HEK293 (cell line): ENCODE measurements around the gene ACP7.

ENCODE experiments used
- CTCF ChIA-PET: fragments of 350-600 bp; formaldehyde crosslinking; extraction: SDS; loops from one replicate; lab custom pipeline; 2021; ENCODE audit warnings: antibody characterized with exemption; lab: Yijun Ruan, JAX
- POLR2A ChIA-PET: fragments of 300-600 bp; formaldehyde crosslinking; extraction: SDS; loops from one replicate; lab custom pipeline; 2020; ENCODE audit warnings: antibody characterized with exemption, inconsistent platforms; lab: Yijun Ruan, JAX
- H3K27ac ChIP-seq: fragments of 200-500 bp; sonication (Bioruptor generic); 2 replicates; pipeline ENCODE4 v1.5.1; 2014; ENCODE audit warnings: low read depth, low read length, control low read depth, inconsistent platforms; ENCODE audit errors: extremely low read depth
- H3K36me3 ChIP-seq, 2 experiments: fragments of 200-500 bp in 1 of 2; sonication (Bioruptor generic) in 1 of 2; 1 replicate in 1 of 2; 2 replicates in 1 of 2; pipeline ENCODE4 v1.5.1; 2014 to 2017; ENCODE audit warnings: inconsistent platforms in 2 of 2, low read length in 2 of 2; ENCODE audit not compliant: control insufficient read depth in 2 of 2, insufficient read depth in 1 of 2
- H3K4me1 ChIP-seq: fragments of 200-500 bp; sonication (Bioruptor generic); 2 replicates; pipeline ENCODE4 v1.5.1; 2014; ENCODE audit warnings: mild to moderate bottlenecking, low read length, inconsistent platforms; ENCODE audit not compliant: control insufficient read depth, insufficient read depth
- H3K4me3 ChIP-seq: 2 replicates; pipeline ENCODE4 v1.5.1; 2011; ENCODE audit warnings: low read depth, mild to moderate bottlenecking, control low read depth, low read length, moderate library complexity
- H3K9me3 ChIP-seq: fragments of 200-500 bp; sonication (Bioruptor generic); 2 replicates; pipeline ENCODE4 v1.5.1; 2014; ENCODE audit warnings: low read depth, low read length, inconsistent platforms; ENCODE audit not compliant: control insufficient read depth, insufficient read depth
- ATF2 ChIP-seq: fragments of 450-650 bp; formaldehyde crosslinking; IDR thresholded peaks from 2 replicates; pipeline ENCODE4 v1.5.1; 2016; ENCODE audit warnings: missing biosample characterization, missing genetic modification characterization, low read depth
- REPIN1 ChIP-seq: fragments of 450-650 bp; formaldehyde crosslinking; IDR thresholded peaks from 2 replicates; pipeline ENCODE4 v1.5.1; 2017; ENCODE audit warnings: missing biosample characterization, missing genetic modification characterization, low read depth
- TCF7L2 ChIP-seq: IDR thresholded peaks from 2 replicates; pipeline ENCODE4 v1.6.1; 2011; ENCODE audit warnings: low read depth, mild to moderate bottlenecking, inconsistent platforms, low read length, moderate library complexity, borderline replicate concordance
- TRIM28 ChIP-seq: IDR thresholded peaks from 2 replicates; pipeline ENCODE4 v1.6.1; 2011; ENCODE audit warnings: low read length, control low read depth, borderline replicate concordance
- ZNF23 ChIP-seq: fragments of 450-650 bp; formaldehyde crosslinking; IDR thresholded peaks from 2 replicates; pipeline ENCODE4 v1.5.1; 2016; ENCODE audit warnings: missing biosample characterization, missing genetic modification characterization, borderline replicate concordance
- ZNF274 ChIP-seq, 2 experiments: fragments of 200-500 bp in 1 of 2; fragments of 450-650 bp in 1 of 2; sonication (Bioruptor generic) in 1 of 2; formaldehyde crosslinking in 1 of 2; IDR thresholded peaks; 2 replicates each; pipeline versions ENCODE4 v1.5.1 to v1.6.1; 2014 to 2016; ENCODE audit warnings: borderline replicate concordance in 1 of 2, inconsistent platforms in 1 of 2, low read length in 1 of 2, missing biosample characterization in 1 of 2, missing genetic modification characterization in 1 of 2
- ZNF350 ChIP-seq: fragments of 450-650 bp; formaldehyde crosslinking; IDR thresholded peaks from 2 replicates; pipeline ENCODE4 v1.5.0; 2017; ENCODE audit warnings: missing biosample characterization, mild to moderate bottlenecking, missing genetic modification characterization
- ZNF398 ChIP-seq: fragments of 450-650 bp; formaldehyde crosslinking; IDR thresholded peaks from 2 replicates; pipeline ENCODE4 v1.5.1; 2017; ENCODE audit warnings: missing biosample characterization, missing genetic modification characterization
- ZNF404 ChIP-seq: fragments of 450-650 bp; formaldehyde crosslinking; IDR thresholded peaks from 2 replicates; pipeline ENCODE4 v1.5.1; 2017; ENCODE audit warnings: missing biosample characterization, missing genetic modification characterization
- ZNF473 ChIP-seq: fragments of 450-650 bp; formaldehyde crosslinking; IDR thresholded peaks from 2 replicates; pipeline ENCODE4 v1.5.1; 2017; ENCODE audit warnings: missing biosample characterization, missing genetic modification characterization
- ZNF514 ChIP-seq: fragments of 450-650 bp; formaldehyde crosslinking; IDR thresholded peaks from 2 replicates; pipeline ENCODE4 v1.5.1; 2016; ENCODE audit warnings: missing biosample characterization, missing genetic modification characterization
- ZNF529 ChIP-seq: fragments of 450-650 bp; formaldehyde crosslinking; IDR thresholded peaks from 2 replicates; pipeline ENCODE4 v1.5.1; 2017; ENCODE audit warnings: missing genetic modification characterization, missing biosample characterization; ENCODE audit not compliant: insufficient replicate concordance
- ZNF530 ChIP-seq: fragments of 450-650 bp; formaldehyde crosslinking; IDR thresholded peaks from 2 replicates; pipeline ENCODE4 v1.5.1; 2016; ENCODE audit warnings: low read depth, missing biosample characterization, missing genetic modification characterization
- ZNF548 ChIP-seq: fragments of 450-650 bp; formaldehyde crosslinking; IDR thresholded peaks from 2 replicates; pipeline ENCODE4 v1.5.1; 2016; ENCODE audit warnings: missing biosample characterization, missing genetic modification characterization
- ZNF555 ChIP-seq: fragments of 450-650 bp; formaldehyde crosslinking; conservative IDR thresholded peaks from 2 replicates; pipeline ENCODE4 v1.5.1; 2017; ENCODE audit warnings: missing biosample characterization, mild to moderate bottlenecking, missing genetic modification characterization, inconsistent platforms
- ZNF571 ChIP-seq: fragments of 450-650 bp; formaldehyde crosslinking; IDR thresholded peaks from 2 replicates; pipeline ENCODE4 v1.5.0; 2017; ENCODE audit warnings: missing biosample characterization, missing genetic modification characterization
- ZNF623 ChIP-seq: fragments of 450-650 bp; formaldehyde crosslinking; IDR thresholded peaks from 2 replicates; pipeline ENCODE4 v1.5.1; 2016; ENCODE audit warnings: missing biosample characterization, missing genetic modification characterization
- ZNF76 ChIP-seq: fragments of 450-650 bp; formaldehyde crosslinking; IDR thresholded peaks from 2 replicates; pipeline ENCODE4; 2016; ENCODE audit warnings: low read depth, missing biosample characterization, missing genetic modification characterization, borderline replicate concordance
- ZNF785 ChIP-seq: fragments of 450-650 bp; formaldehyde crosslinking; IDR thresholded peaks from 2 replicates; pipeline ENCODE4 v1.5.1; 2016; ENCODE audit warnings: missing biosample characterization, missing genetic modification characterization
- TF ChIP-seq, protein P1 (sequence below): fragments of 450-650 bp; formaldehyde crosslinking; IDR thresholded peaks from 2 replicates; pipeline ENCODE4 v1.5.1; 2017; ENCODE audit warnings: missing biosample characterization, missing genetic modification characterization

ACP7 gene

DNA sequence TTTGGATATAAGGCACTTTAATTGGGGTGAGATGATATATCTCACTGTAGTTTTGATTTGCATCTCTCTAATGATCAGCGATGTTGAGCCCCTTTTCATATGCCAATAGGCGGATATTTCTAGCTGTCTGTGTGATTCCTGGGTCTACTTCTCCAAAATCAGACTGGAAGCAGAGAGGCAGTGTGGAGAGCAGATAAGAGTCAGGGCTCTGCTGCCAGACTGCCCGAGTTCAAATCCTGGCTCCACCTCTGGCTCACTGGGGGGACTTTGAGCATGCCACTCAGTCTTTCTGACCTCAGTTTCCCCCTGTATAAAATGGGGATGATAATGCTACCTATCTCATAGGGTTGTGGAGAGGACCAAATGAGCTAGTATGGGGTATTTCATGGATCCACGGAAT is 24.0 kb upstream of the ACP7 start:
- CTCF ChIA-PET, result interaction anchor here (0.8 to 4.4 kb wide), 2 partner anchors 8 to 129 kb away, joined by 3 to 45 read pairs; partner anchors contain the start of genes MRPS12 and SARS2
- Histone ChIP-seq H3K36me3 (no peaks in the 10 kb centered on the region), H3K27ac (no peak overlapping the region), H3K4me3 (no peak overlapping the region)
- POLR2A ChIA-PET, result no interaction called here
- TF ChIP-seq ZNF623 (tag by site-specific recombination), result no peak
- 0 out of 2 replicates have a peak, but pooled peaks have one; percentile 41 for TF ChIP-seq ZNF350 (tag by site-specific recombination)
- TF ChIP-seq, all 188 proteins: peak for 1
- Histone ChIP-seq H3K9me3 (no peaks in the 10 kb centered on the region), H3K4me1 (no peaks in the 10 kb centered on the region)

GRCh38 chr19:39064405-39064804 is 19.8 kb upstream of the ACP7 start:
- CTCF ChIA-PET, result interaction anchor here (0.6 to 0.9 kb wide), 4 partner anchors 12 to 430 kb away, joined by 4 to 7 read pairs (median 5); no protein-coding TSS in a partner anchor
- Histone ChIP-seq H3K4me1 (no peaks in the 10 kb centered on the region), H3K36me3 (no peaks in the 10 kb centered on the region), H3K27ac (no peak overlapping the region), H3K9me3 (no peaks in the 10 kb centered on the region; the same call in none of the 2 replicates)
- POLR2A ChIA-PET, result interaction anchor here (0.6 kb wide), 1 partner anchor 605 kb away, joined by 3 read pairs; no protein-coding TSS in a partner anchor
- TF ChIP-seq TRIM28 (no peak), ZNF23 (tag by site-specific recombination) (no peak), ZNF398 (tag by site-specific recombination) (no peak), ZNF76 (tag by site-specific recombination) (no peak), ZNF274 (IDR thresholded peaks at IDR 0.05; ENCODE audit: low read length) (no peak), ZNF274 (tag by site-specific recombination; IDR thresholded peaks at IDR 0.05; ENCODE audit: borderline replicate concordance) (no peak), REPIN1 (tag by site-specific recombination) (no peak), ZNF529 (no peak)
- TF ChIP-seq, protein P1, sequence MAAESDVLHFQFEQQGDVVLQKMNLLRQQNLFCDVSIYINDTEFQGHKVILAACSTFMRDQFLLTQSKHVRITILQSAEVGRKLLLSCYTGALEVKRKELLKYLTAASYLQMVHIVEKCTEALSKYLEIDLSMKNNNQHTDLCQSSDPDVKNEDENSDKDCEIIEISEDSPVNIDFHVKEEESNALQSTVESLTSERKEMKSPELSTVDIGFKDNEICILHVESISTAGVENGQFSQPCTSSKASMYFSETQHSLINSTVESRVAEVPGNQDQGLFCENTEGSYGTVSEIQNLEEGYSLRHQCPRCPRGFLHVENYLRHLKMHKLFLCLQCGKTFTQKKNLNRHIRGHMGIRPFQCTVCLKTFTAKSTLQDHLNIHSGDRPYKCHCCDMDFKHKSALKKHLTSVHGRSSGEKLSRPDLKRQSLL (tag by site-specific recombination), result peak; percentile 62; the same call in 1 of the 2 replicates
- TF ChIP-seq, all 188 proteins: peak for 1
- no peak overlapping the region for H3K4me3 ChIP-seq

- no peaks in the 10 kb centered on the region; the same call in none of the 2 replicates for H3K9me3 ChIP-seq
- POLR2A ChIA-PET, result no interaction called here
- H3K4me3 ChIP-seq, result no peak overlapping the region
- no peaks in the 10 kb centered on the region; a peak in 1 of 3 replicates for H3K36me3 ChIP-seq
- no peak for TF ChIP-seq ATF2 (tag by site-specific recombination)
- no peak for TF ChIP-seq ZNF785 (tag by site-specific recombination)
- TF ChIP-seq ZNF404 (tag by site-specific recombination), result no peak
- no peak for TF ChIP-seq TCF7L2
- TF ChIP-seq ZNF514 (tag by site-specific recombination), result no peak
- TF ChIP-seq ZNF473 (tag by site-specific recombination), result no peak
- no peak for TF ChIP-seq ZNF548 (tag by site-specific recombination)
- no peak for TF ChIP-seq ZNF571 (tag by site-specific recombination)
- no peak for TF ChIP-seq ZNF530 (tag by site-specific recombination)
- no peak for TF ChIP-seq ZNF555 (tag by site-specific recombination)
- H3K4me1 ChIP-seq, result no peaks in the 10 kb centered on the region
- no peak overlapping the region for H3K27ac ChIP-seq
- CTCF ChIA-PET, result interaction anchor here (1.3 to 3.2 kb wide), 2 partner anchors 12 to 14 kb away, joined by 3 to 17 read pairs; no protein-coding TSS in a partner anchor
Observed at GRCh38 chr19:39065928-39066327, 18.2 kb upstream of the ACP7 start.
